Measurements from ENCODE around the gene TRIM68. TPM values are rescaled to one million over a fixed set of nuclear protein-coding genes. Genes with fewer than 3 reads are reported as not detected.
A peak's percentile ranks its signal among the peaks of the same experiment; 100 is the strongest.

The TRIM68 gene
- total RNA-seq, 1 donor = 17.7 TPM

DNA sequence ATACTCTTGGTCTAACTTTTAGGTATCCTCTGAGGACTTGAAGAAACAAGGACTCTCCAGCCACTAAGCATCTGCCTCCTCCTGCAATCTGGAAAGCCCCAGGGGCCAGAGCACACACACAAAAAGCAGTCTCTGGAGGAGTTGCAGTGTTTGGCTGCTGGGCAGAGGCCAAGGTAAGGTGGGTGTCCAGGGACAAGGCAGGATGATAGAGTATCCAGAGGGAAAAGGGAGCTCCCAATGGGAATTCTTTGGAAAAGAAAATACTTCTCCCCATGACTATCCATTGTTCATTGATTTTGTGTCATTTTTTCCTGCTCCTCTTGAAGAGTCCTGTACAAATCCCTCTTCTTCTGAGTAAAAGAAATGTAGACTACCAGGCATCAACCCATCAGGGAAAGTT is 26.6 kb downstream of the TRIM68 start, which contains the start of gene OR52I2:
Gene OR52I2 (plus strand): TSS at position 301 of the 400 bp plus-strand sequence.
- Histone ChIP-seq H3K4me3 (ENCODE audit: insufficient read depth, low read length) (no peak within 1 kb of the TSS), H4K20me1 (ENCODE audit: insufficient read depth, low read length) (no peaks in the 10 kb centered on the region), H3K27ac (ENCODE audit: low read depth, low read length) (no peak within 1 kb of the TSS), H3K27me3 (ENCODE audit: insufficient read depth, low read length) (no peaks in the 10 kb centered on the region), H2AFZ (ENCODE audit: low read length) (no peak within 1 kb of the TSS), H3K36me3 (ENCODE audit: insufficient read depth, low read length) (no peaks in the 10 kb centered on the region), H3K9me3 (ENCODE audit: low read depth, low read length) (no peaks in the 10 kb centered on the region), H3K4me2 (ENCODE audit: insufficient read depth, low read length) (no peak within 1 kb of the TSS), H3K4me1 (ENCODE audit: insufficient read depth, low read length) (no peaks in the 10 kb centered on the region), H3K79me2 (ENCODE audit: insufficient read depth, low read length) (no peaks in the 10 kb centered on the region)
- no peak for TF ChIP-seq CTCF (IDR thresholded peaks at IDR 0.05; ENCODE audit: extremely low read depth, low read depth, low read length)
- no peak for DNase-seq (ENCODE audit: insufficient read length, low spot score, missing footprints)

- Histone ChIP-seq H3K27ac (ENCODE audit: low read depth, low read length) (no peak overlapping the region), H3K36me3 (ENCODE audit: insufficient read depth, low read length) (no peaks in the 10 kb centered on the region), H3K9me3 (ENCODE audit: low read depth, low read length) (no peaks in the 10 kb centered on the region), H3K4me2 (ENCODE audit: insufficient read depth, low read length) (no peak overlapping the region), H2AFZ (ENCODE audit: low read length) (no peak overlapping the region), H3K4me3 (ENCODE audit: insufficient read depth, low read length) (no peak overlapping the region), H3K27me3 (ENCODE audit: insufficient read depth, low read length) (no peaks in the 10 kb centered on the region), H3K79me2 (ENCODE audit: insufficient read depth, low read length) (no peaks in the 10 kb centered on the region), H3K4me1 (ENCODE audit: insufficient read depth, low read length) (no peaks in the 10 kb centered on the region), H4K20me1 (ENCODE audit: insufficient read depth, low read length) (no peaks in the 10 kb centered on the region)
- peak; percentile 3 for DNase-seq (ENCODE audit: insufficient read length, low spot score, missing footprints)
- no peak for TF ChIP-seq CTCF (IDR thresholded peaks at IDR 0.05; ENCODE audit: extremely low read depth, low read depth, low read length)
Observed at GRCh38 chr11:4580124-4580523, 27.9 kb downstream of the TRIM68 start.

- Histone ChIP-seq H3K27me3 (ENCODE audit: insufficient read depth, low read length) (no peaks in the 10 kb centered on the region), H3K4me2 (ENCODE audit: insufficient read depth, low read length) (no peak overlapping the region), H3K27ac (ENCODE audit: low read depth, low read length) (no peak overlapping the region), H3K9me3 (ENCODE audit: low read depth, low read length) (no peaks in the 10 kb centered on the region), H4K20me1 (ENCODE audit: insufficient read depth, low read length) (no peaks in the 10 kb centered on the region), H3K4me3 (ENCODE audit: insufficient read depth, low read length) (no peak overlapping the region), H3K79me2 (ENCODE audit: insufficient read depth, low read length) (no peaks in the 10 kb centered on the region), H2AFZ (ENCODE audit: low read length) (no peak overlapping the region), H3K36me3 (ENCODE audit: insufficient read depth, low read length) (no peaks in the 10 kb centered on the region), H3K4me1 (ENCODE audit: insufficient read depth, low read length) (no peaks in the 10 kb centered on the region)
- no peak for TF ChIP-seq CTCF (IDR thresholded peaks at IDR 0.05; ENCODE audit: extremely low read depth, low read depth, low read length)
- DNase-seq (ENCODE audit: insufficient read length, low spot score, missing footprints) = peak; percentile 22
Observed at GRCh38 chr11:4578624-4579023, 29.4 kb downstream of the TRIM68 start.

GRCh38 chr11:4577761-4578160 is 30.3 kb downstream of the TRIM68 start:
- Histone ChIP-seq H3K27me3 (ENCODE audit: insufficient read depth, low read length) (no peaks in the 10 kb centered on the region), H4K20me1 (ENCODE audit: insufficient read depth, low read length) (no peaks in the 10 kb centered on the region), H3K4me3 (ENCODE audit: insufficient read depth, low read length) (no peak overlapping the region), H3K4me1 (ENCODE audit: insufficient read depth, low read length) (no peaks in the 10 kb centered on the region), H3K27ac (ENCODE audit: low read depth, low read length) (no peak overlapping the region), H2AFZ (ENCODE audit: low read length) (no peak overlapping the region), H3K9me3 (ENCODE audit: low read depth, low read length) (no peaks in the 10 kb centered on the region), H3K79me2 (ENCODE audit: insufficient read depth, low read length) (no peaks in the 10 kb centered on the region), H3K36me3 (ENCODE audit: insufficient read depth, low read length) (no peaks in the 10 kb centered on the region), H3K4me2 (ENCODE audit: insufficient read depth, low read length) (no peak overlapping the region)
- no peak for DNase-seq (ENCODE audit: insufficient read length, low spot score, missing footprints)
- TF ChIP-seq CTCF (IDR thresholded peaks at IDR 0.05; ENCODE audit: extremely low read depth, low read depth, low read length) = no peak

All from osteoblast (primary cell).